ENCODE measurements around the gene XPNPEP3. TPM values are rescaled to one million over a fixed set of nuclear protein-coding genes. Genes with fewer than 3 reads are reported as not detected.

Gene XPNPEP3
- total RNA-seq, 1 experiment from 2014 or later: 35.4 TPM

DNA sequence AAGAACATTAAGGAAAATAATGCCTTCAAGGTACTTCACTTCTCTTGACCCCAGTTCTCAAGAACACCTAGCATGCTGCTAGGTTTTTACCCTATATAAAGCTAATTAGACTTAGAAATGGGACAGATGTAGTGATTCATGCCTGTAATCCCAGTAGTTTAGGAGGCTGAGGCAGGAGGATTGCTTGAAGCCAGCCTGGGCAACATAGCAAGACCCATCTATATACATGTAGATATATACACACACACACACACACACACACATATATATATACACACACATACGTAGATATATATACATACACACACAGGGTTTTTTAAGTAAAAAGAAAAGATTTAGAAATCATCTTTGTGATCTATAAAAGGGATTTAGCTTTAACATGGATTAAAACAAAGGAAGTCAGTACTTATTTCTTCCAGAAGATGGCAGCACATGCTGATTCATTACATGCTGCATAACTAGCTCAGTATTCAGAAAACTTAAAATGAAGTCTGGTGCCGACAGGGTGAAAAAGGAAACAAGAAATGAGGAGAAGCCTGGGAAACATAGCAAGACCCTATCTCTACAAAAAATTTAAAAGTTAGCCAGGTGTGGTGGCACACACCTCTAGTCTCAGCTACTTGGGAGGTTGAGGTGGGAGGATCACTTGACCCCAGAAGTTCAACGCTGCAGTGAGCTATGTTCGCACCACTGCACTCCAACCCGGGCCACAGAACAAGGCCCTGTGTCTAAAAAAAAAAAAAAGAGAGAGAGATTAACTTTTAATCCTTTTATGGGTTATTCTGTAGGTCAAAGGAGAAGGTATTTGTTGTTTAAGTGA lies 65.7 kb downstream of the XPNPEP3 start:
- Mint-ChIP-seq H3K4me1 (ENCODE audit: low read depth, unreplicated experiment) (no peaks in the 10 kb centered on the region), H3K4me3 (ENCODE audit: unreplicated experiment) (no peak overlapping the region), H3K9me3 (ENCODE audit: unreplicated experiment) (no peaks in the 10 kb centered on the region), H3K27ac (ENCODE audit: unreplicated experiment) (peak overlapping the region; percentile 34), H3K36me3 (ENCODE audit: insufficient read depth, unreplicated experiment) (peaks cover 37% of the 10 kb centered on the region), H3K27me3 (ENCODE audit: insufficient read depth, unreplicated experiment) (no peaks in the 10 kb centered on the region)
- CTCF ChIA-PET: interaction anchor here (0.7 to 1.6 kb wide), 17 partner anchors 8 to 556 kb away, joined by 3 to 39 read pairs (median 5); partner anchors contain the start of genes DNAJB7, EP300, L3MBTL2 and RBX1
- Histone ChIP-seq H3K4me3 (ENCODE audit: low read depth, low read length) (no peak overlapping the region), H3K36me3 (ENCODE audit: control insufficient read depth, insufficient read depth, low read length) (no peaks in the 10 kb centered on the region), H3K4me1 (no peaks in the 10 kb centered on the region), H3K27me3 (replicated peaks; ENCODE audit: control insufficient read depth, insufficient read depth, low read length) (no peaks in the 10 kb centered on the region), H3K9me3 (no peaks in the 10 kb centered on the region)
- TF ChIP-seq, protein P1, sequence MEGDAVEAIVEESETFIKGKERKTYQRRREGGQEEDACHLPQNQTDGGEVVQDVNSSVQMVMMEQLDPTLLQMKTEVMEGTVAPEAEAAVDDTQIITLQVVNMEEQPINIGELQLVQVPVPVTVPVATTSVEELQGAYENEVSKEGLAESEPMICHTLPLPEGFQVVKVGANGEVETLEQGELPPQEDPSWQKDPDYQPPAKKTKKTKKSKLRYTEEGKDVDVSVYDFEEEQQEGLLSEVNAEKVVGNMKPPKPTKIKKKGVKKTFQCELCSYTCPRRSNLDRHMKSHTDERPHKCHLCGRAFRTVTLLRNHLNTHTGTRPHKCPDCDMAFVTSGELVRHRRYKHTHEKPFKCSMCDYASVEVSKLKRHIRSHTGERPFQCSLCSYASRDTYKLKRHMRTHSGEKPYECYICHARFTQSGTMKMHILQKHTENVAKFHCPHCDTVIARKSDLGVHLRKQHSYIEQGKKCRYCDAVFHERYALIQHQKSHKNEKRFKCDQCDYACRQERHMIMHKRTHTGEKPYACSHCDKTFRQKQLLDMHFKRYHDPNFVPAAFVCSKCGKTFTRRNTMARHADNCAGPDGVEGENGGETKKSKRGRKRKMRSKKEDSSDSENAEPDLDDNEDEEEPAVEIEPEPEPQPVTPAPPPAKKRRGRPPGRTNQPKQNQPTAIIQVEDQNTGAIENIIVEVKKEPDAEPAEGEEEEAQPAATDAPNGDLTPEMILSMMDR (IDR thresholded peaks at IDR 0.05; ENCODE audit: insufficient read depth in 1 of 2, low read depth in 1 of 2, low read length in 1 of 2, severe bottlenecking in 1 of 2, unreplicated experiment in 1 of 2): peak; percentile 52 to 66
- BruUV-seq (replicated peaks): no TSS peak
- POLR2A ChIA-PET: interaction anchor here (0.6 to 1.4 kb wide), 6 partner anchors 29 to 507 kb away, joined by 3 to 13 read pairs (median 6); partner anchors contain the start of gene RBX1
- peak in 1 of 2 experiments; percentile 56 for DNase-seq
- intact Hi-C loops (cut with micrococcal nuclease; ENCODE audit: unreplicated experiment): loop anchor here (1.0 kb wide), 1 partner anchor 172 kb away; no protein-coding TSS in a partner anchor

DNA sequence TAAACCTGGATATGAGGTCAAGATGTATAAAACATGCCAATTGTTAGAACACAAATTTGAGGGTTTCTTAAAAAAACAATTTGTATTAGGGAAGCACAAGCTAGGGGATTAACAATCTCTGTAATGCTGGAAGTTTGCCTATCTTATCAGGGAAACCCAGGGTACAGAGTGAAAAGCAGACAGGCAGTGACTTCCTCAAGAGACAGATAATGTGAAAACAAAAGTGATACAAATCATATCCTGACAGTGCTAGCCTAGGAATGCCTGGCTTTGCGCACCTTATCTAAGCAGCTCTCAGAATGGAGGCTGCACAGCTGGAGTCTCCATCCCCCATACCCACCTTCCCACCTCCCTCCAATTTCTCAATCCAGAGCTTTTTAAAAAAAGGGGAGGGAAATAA lies 71.7 kb downstream of the XPNPEP3 start:
- BruUV-seq (replicated peaks): no TSS peak
- H3K27me3 ChIP-seq (replicated peaks; ENCODE audit: control insufficient read depth, insufficient read depth, low read length): no peaks in the 10 kb centered on the region
- Mint-ChIP-seq H3K27ac (ENCODE audit: unreplicated experiment) (no peak overlapping the region), H3K9me3 (ENCODE audit: unreplicated experiment) (no peaks in the 10 kb centered on the region), H3K36me3 (ENCODE audit: insufficient read depth, unreplicated experiment) (peaks cover 33% of the 10 kb centered on the region), H3K27me3 (ENCODE audit: insufficient read depth, unreplicated experiment) (no peaks in the 10 kb centered on the region), H3K4me1 (ENCODE audit: low read depth, unreplicated experiment) (no peaks in the 10 kb centered on the region), H3K4me3 (ENCODE audit: unreplicated experiment) (no peak overlapping the region)
- no peaks in the 10 kb centered on the region for H3K9me3 ChIP-seq
- H3K4me3 ChIP-seq (ENCODE audit: low read depth, low read length): no peak overlapping the region
- intact Hi-C loops (cut with micrococcal nuclease; ENCODE audit: unreplicated experiment): no loop called here
- ChIA-PET POLR2A (no interaction called here), CTCF (interaction anchor here (0.6 kb wide), 1 partner anchor 251 kb away, joined by 3 read pairs; no protein-coding TSS in a partner anchor)
- TF ChIP-seq, protein P1 (IDR thresholded peaks at IDR 0.05; ENCODE audit: insufficient read depth in 1 of 2, low read depth in 1 of 2, low read length in 1 of 2, severe bottlenecking in 1 of 2, unreplicated experiment in 1 of 2): no peak
- H3K4me1 ChIP-seq: peaks cover 7% of the 10 kb centered on the region
- no peaks in the 10 kb centered on the region for H3K36me3 ChIP-seq (ENCODE audit: control insufficient read depth, insufficient read depth, low read length)
- peak in 1 of 2 experiments; percentile 21 for DNase-seq

DNA sequence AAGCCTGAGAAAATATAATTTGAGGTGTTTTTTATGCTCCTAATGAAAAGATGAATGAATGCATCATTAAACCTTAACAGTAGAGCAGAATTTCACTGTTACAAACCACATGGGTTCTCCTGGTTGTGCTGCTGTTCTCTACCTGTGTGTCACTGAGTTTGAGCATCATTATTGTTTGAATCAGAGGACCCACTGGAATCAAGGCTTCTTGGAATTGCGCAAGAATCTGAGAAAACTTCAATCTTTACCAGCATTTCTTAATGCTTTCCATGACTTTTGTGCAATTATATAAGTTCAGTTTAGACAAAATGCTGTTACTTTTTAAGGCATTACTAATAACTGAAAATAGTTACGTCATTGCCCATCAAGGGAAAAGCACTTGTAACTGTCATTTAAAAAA lies 75.4 kb downstream of the XPNPEP3 start:
- DNase-seq: no peak
- BruUV-seq (replicated peaks): no TSS peak
- Histone ChIP-seq H3K4me1 (peaks cover 7% of the 10 kb centered on the region), H3K27me3 (replicated peaks; ENCODE audit: control insufficient read depth, insufficient read depth, low read length) (no peaks in the 10 kb centered on the region), H3K4me3 (ENCODE audit: low read depth, low read length) (no peak overlapping the region), H3K9me3 (no peaks in the 10 kb centered on the region), H3K36me3 (ENCODE audit: control insufficient read depth, insufficient read depth, low read length) (no peaks in the 10 kb centered on the region)
- TF ChIP-seq, protein P1 (IDR thresholded peaks at IDR 0.05; ENCODE audit: insufficient read depth in 1 of 2, low read depth in 1 of 2, low read length in 1 of 2, severe bottlenecking in 1 of 2, unreplicated experiment in 1 of 2): no peak
- H3K4me3 Mint-ChIP-seq (ENCODE audit: unreplicated experiment): no peak overlapping the region
- POLR2A ChIA-PET: interaction anchor here (0.6 kb wide), 1 partner anchor 70 kb away, joined by 3 read pairs; no protein-coding TSS in a partner anchor
- no peaks in the 10 kb centered on the region for H3K9me3 Mint-ChIP-seq (ENCODE audit: unreplicated experiment)
- no peaks in the 10 kb centered on the region for H3K27me3 Mint-ChIP-seq (ENCODE audit: insufficient read depth, unreplicated experiment)
- CTCF ChIA-PET: no interaction called here
- H3K4me1 Mint-ChIP-seq (ENCODE audit: low read depth, unreplicated experiment): no peaks in the 10 kb centered on the region
- peaks cover 15% of the 10 kb centered on the region for H3K36me3 Mint-ChIP-seq (ENCODE audit: insufficient read depth, unreplicated experiment)
- H3K27ac Mint-ChIP-seq (ENCODE audit: unreplicated experiment): no peak overlapping the region
- intact Hi-C loops (cut with micrococcal nuclease; ENCODE audit: unreplicated experiment): no loop called here
